Esophagus muscularis mucosa (tissue), 4 donors: ENCODE data around the gene LINGO4.

Experiments used
- EP300 ChIP-seq: sonication (generic); formaldehyde crosslinking; IDR thresholded peaks from one replicate; pipeline ENCODE4 v1.6.1; 2017; ENCODE audit warnings: antibody characterized with exemption
- POLR2A ChIP-seq: fragments of 450-650 bp; IDR thresholded peaks from one replicate; pipeline ENCODE4 v1.6.1; 2017; ENCODE audit warnings: antibody characterized with exemption, moderate library complexity, mild to moderate bottlenecking, low read depth
- POLR2AphosphoS5 ChIP-seq, 2 donors: sonication (generic); formaldehyde crosslinking; IDR thresholded peaks; one replicate each; pipeline ENCODE4 v1.6.1; 2017; ENCODE audit warnings: antibody characterized with exemption in 2 of 2
- TF ChIP-seq, protein P1 (sequence below), 3 experiments: fragments of 200-600 bp in 2 of 3; fragments of 450-650 bp in 1 of 3; sonication (generic) in 2 of 3; IDR thresholded peaks; one replicate each; pipeline ENCODE4 v1.5.1; 2017 to 2019; ENCODE audit warnings: antibody characterized with exemption in 3 of 3, mild to moderate bottlenecking in 2 of 3, moderate library complexity in 1 of 3

DNA sequence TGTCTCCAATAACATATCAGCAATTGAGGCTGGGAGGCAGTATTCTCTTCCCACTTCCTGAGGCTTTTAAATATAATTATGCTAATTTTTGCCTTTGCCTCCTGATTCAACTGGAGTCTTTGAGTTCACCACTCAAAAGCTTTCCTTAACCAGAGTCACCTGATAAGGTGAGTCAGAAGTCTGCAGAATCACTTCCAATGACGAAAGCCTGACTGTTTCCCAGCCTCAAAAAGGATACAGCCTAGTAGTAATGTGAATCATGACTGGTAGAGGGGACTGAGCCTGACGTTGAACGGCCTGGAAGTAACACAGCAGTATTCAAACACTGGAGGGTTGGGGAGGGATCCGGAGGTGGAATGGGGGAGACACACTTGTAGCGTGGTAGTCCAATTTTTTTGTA, 31.5 kb downstream of the LINGO4 start:
- no peak for TF ChIP-seq POLR2AphosphoS5 (IDR thresholded peaks at IDR 0.05)
- TF ChIP-seq POLR2A, result no peak
- TF ChIP-seq, protein P1, sequence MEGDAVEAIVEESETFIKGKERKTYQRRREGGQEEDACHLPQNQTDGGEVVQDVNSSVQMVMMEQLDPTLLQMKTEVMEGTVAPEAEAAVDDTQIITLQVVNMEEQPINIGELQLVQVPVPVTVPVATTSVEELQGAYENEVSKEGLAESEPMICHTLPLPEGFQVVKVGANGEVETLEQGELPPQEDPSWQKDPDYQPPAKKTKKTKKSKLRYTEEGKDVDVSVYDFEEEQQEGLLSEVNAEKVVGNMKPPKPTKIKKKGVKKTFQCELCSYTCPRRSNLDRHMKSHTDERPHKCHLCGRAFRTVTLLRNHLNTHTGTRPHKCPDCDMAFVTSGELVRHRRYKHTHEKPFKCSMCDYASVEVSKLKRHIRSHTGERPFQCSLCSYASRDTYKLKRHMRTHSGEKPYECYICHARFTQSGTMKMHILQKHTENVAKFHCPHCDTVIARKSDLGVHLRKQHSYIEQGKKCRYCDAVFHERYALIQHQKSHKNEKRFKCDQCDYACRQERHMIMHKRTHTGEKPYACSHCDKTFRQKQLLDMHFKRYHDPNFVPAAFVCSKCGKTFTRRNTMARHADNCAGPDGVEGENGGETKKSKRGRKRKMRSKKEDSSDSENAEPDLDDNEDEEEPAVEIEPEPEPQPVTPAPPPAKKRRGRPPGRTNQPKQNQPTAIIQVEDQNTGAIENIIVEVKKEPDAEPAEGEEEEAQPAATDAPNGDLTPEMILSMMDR (IDR thresholded peaks at IDR 0.05), result no peak
- no peak for TF ChIP-seq EP300
